ENCODE results near the gene LCN15. TPM values are rescaled to one million over a fixed set of nuclear protein-coding genes. Genes with fewer than 3 reads are reported as not detected.

The LCN15 gene
- total RNA-seq, 2 experiments from 2014 or later: not detected

GRCh38 chr9:136753371-136754058 lies 10.8 kb downstream of the LCN15 start:
- POLR2A ChIA-PET: no interaction called here
- ATAC-seq: no peak
- TF ChIP-seq CTCF (IDR thresholded peaks at IDR 0.05): no peak
- DNase-seq: no peak
- Mint-ChIP-seq H3K36me3 (ENCODE audit: low read depth) (peaks cover 8% of the 10 kb centered on the region), H3K4me1 (ENCODE audit: low read depth) (peaks cover 8% of the 10 kb centered on the region), H3K27ac (no peak overlapping the region), H3K9me3 (peaks cover 34% of the 10 kb centered on the region), H3K4me3 (no peak overlapping the region), H3K27me3 (peaks cover 12% of the 10 kb centered on the region)
- CTCF ChIA-PET: no interaction called here
- intact Hi-C loops (cut with micrococcal nuclease): no loop called here

GRCh38 chr9:136751814-136752213 lies 12.5 kb downstream of the LCN15 start:
- Mint-ChIP-seq H3K9me3 (peaks cover 34% of the 10 kb centered on the region), H3K27ac (no peak overlapping the region), H3K4me1 (ENCODE audit: low read depth) (peaks cover 8% of the 10 kb centered on the region), H3K27me3 (peaks cover 12% of the 10 kb centered on the region), H3K4me3 (no peak overlapping the region), H3K36me3 (ENCODE audit: low read depth) (peaks cover 8% of the 10 kb centered on the region)
- TF ChIP-seq CTCF (IDR thresholded peaks at IDR 0.05): no peak
- DNase-seq: no peak
- POLR2A ChIA-PET: interaction anchor here (1.1 kb wide), 1 partner anchor 25 kb away, joined by 3 read pairs; no protein-coding TSS in a partner anchor
- intact Hi-C loops (cut with micrococcal nuclease): no loop called here
- no peak for ATAC-seq
- CTCF ChIA-PET: interaction anchor here (0.6 to 1.0 kb wide), 2 partner anchors 23 to 295 kb away, joined by 3 to 4 read pairs; no protein-coding TSS in a partner anchor

GRCh38 chr9:136751244-136751643 lies 13.1 kb downstream of the LCN15 start:
- Mint-ChIP-seq H3K27ac (no peak overlapping the region), H3K27me3 (peaks cover 12% of the 10 kb centered on the region)
- intact Hi-C loops (cut with micrococcal nuclease): no loop called here

GRCh38 chr9:136750526-136750925 lies 13.8 kb downstream of the LCN15 start:
- Mint-ChIP-seq H3K9me3 (peaks cover 27% of the 10 kb centered on the region), H3K4me1 (ENCODE audit: low read depth) (peaks cover 8% of the 10 kb centered on the region), H3K36me3 (ENCODE audit: low read depth) (peaks cover 7% of the 10 kb centered on the region), H3K27me3 (peaks cover 6% of the 10 kb centered on the region), H3K4me3 (no peak overlapping the region), H3K27ac (no peak overlapping the region)
- intact Hi-C loops (cut with micrococcal nuclease): no loop called here
- CTCF ChIA-PET: interaction anchor here (1.7 kb wide), 1 partner anchor 9 kb away, joined by 5 read pairs; no protein-coding TSS in a partner anchor
- DNase-seq: peak; percentile 30
- no peak for TF ChIP-seq CTCF (IDR thresholded peaks at IDR 0.05)
- POLR2A ChIA-PET: interaction anchor here (0.5 to 0.9 kb wide), 2 partner anchors 24 to 49 kb away, joined by 3 to 4 read pairs; no protein-coding TSS in a partner anchor
- ATAC-seq: peak; percentile 89

More at GRCh38 chr9:136751244-136751643, 13.1 kb downstream of the LCN15 start:
- peaks cover 33% of the 10 kb centered on the region for H3K9me3 Mint-ChIP-seq
- POLR2A ChIA-PET: interaction anchor here (1.1 kb wide), 1 partner anchor 24 kb away, joined by 3 read pairs; no protein-coding TSS in a partner anchor
- H3K4me1 Mint-ChIP-seq (ENCODE audit: low read depth): peaks cover 8% of the 10 kb centered on the region
- CTCF ChIA-PET: interaction anchor here (0.6 to 1.0 kb wide), 2 partner anchors 22 to 295 kb away, joined by 3 to 4 read pairs; no protein-coding TSS in a partner anchor
- DNase-seq (no peak), ATAC-seq (no peak)
- H3K4me3 Mint-ChIP-seq: no peak overlapping the region
- peaks cover 8% of the 10 kb centered on the region for H3K36me3 Mint-ChIP-seq (ENCODE audit: low read depth)
- no peak for TF ChIP-seq CTCF (IDR thresholded peaks at IDR 0.05)
